KMS-11 (cell line): ENCODE data around the gene SLC4A2.

Experiments
- H2AFZ ChIP-seq: fragments of 200-600 bp; sonication (generic); 2 replicates; pipeline ENCODE4 v1.6.1; 2016; ENCODE audit warnings: antibody characterized with exemption, mixed run types, low read depth
- H3K27ac ChIP-seq: fragments of 200-600 bp; sonication (generic); 2 replicates; pipeline ENCODE4 v1.6.1; 2016; ENCODE audit warnings: mild to moderate bottlenecking, mixed run types
- H3K27me3 ChIP-seq: fragments of 200-600 bp; sonication (generic); 2 replicates; pipeline ENCODE4 v1.6.1; 2017; ENCODE audit warnings: mild to moderate bottlenecking, low read depth, mixed run types, moderate library complexity; ENCODE audit not compliant: insufficient read depth
- H3K36me3 ChIP-seq: fragments of 200-600 bp; sonication (generic); 2 replicates; pipeline ENCODE4 v1.6.1; 2017; ENCODE audit warnings: mild to moderate bottlenecking, mixed run types; ENCODE audit not compliant: insufficient read depth
- H3K4me1 ChIP-seq: fragments of 200-600 bp; sonication (generic); 2 replicates; pipeline ENCODE4 v1.6.1; 2016; ENCODE audit warnings: mild to moderate bottlenecking, low read depth, mixed run types; ENCODE audit not compliant: poor library complexity, severe bottlenecking
- H3K4me2 ChIP-seq: fragments of 200-600 bp; sonication (generic); 2 replicates; pipeline ENCODE4 v1.7.0; 2016; ENCODE audit warnings: mild to moderate bottlenecking, mixed run types
- H3K4me3 ChIP-seq: fragments of 200-600 bp; sonication (generic); IDR thresholded peaks from 2 replicates; pipeline ENCODE4 v1.6.1; 2017; ENCODE audit warnings: low read depth, low read length, mixed read lengths; ENCODE audit not compliant: insufficient read depth
- H3K79me2 ChIP-seq: fragments of 200-600 bp; sonication (generic); 2 replicates; pipeline ENCODE4 v1.6.1; 2016; ENCODE audit warnings: low read depth, mixed run types; ENCODE audit not compliant: insufficient read depth
- H3K9ac ChIP-seq: fragments of 200-600 bp; sonication (generic); 2 replicates; pipeline ENCODE4 v1.6.1; 2016; ENCODE audit warnings: mild to moderate bottlenecking, mixed run types
- H4K20me1 ChIP-seq: fragments of 200-600 bp; sonication (generic); 2 replicates; pipeline ENCODE4 v1.6.1; 2016; ENCODE audit warnings: mild to moderate bottlenecking, mixed run types; ENCODE audit not compliant: insufficient read depth
- TF ChIP-seq, protein P1 (sequence below): fragments of 200-600 bp; sonication (generic); conservative IDR thresholded peaks from 2 replicates; pipeline ENCODE4 v1.6.1; 2017; ENCODE audit warnings: low read depth, mild to moderate bottlenecking, antibody characterized with exemption, low read length, moderate library complexity, mixed read lengths

Gene SLC4A2

GRCh38 chr7:151062111-151062398 lies 2.7 kb downstream of the SLC4A2 start:
- Histone ChIP-seq H3K27ac (no peak overlapping the region), H2AFZ (no peak overlapping the region)

DNA sequence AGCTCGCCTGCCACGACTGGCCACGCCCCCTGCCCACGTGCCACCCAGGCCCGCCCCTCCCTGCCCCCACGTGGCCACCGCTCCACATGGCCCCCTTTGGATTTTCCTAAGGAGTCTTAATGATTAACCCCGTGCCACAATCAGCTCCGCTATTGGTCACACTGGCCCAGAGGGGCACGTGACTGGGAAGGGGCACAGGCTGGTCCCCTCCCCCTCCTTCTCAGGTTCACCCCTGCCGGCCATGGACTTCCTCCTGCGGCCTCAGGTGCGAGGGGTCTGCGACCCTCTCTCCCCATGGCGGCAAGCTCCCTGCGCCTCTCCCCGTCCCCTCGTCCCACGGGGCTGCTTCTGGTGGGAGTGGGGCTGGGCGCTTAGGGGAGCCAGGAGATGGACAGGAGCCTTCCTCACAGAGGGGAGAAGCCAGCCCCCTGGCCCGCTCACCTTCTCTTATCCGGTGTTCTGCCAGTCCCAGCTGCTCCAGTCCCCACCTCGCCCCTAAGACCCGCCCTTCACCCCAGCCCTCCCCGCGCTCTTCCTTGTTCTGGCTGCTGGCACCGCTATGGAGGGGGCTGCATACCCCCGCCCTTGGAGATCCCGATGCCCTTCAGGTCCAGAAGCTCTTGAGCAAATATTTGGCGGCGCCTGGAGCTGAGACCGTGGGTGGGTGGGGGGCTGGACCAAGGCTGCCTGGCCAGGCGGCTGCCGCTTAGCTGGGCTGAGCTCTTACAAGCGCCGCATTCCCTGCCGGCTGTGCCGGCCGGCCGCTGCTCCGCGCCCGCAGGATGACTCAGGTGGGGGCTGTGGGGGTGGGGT lies 3.2 kb downstream of the SLC4A2 start:
- H3K36me3 ChIP-seq, result no peaks in the 10 kb centered on the region; the same call in 1 of the 2 replicates
- no peaks in the 10 kb centered on the region for H4K20me1 ChIP-seq
- no peak overlapping the region for H3K4me2 ChIP-seq

More at GRCh38 chr7:151062111-151062398, 2.7 kb downstream of the SLC4A2 start:
- Histone ChIP-seq H3K4me2 (no peak overlapping the region), H3K27me3 (no peaks in the 10 kb centered on the region), H4K20me1 (no peaks in the 10 kb centered on the region), H3K79me2 (peaks cover 22% of the 10 kb centered on the region; the same call in 1 of the 2 replicates), H3K4me1 (peaks cover 11% of the 10 kb centered on the region), H3K4me3 (no peak overlapping the region), H3K36me3 (no peaks in the 10 kb centered on the region; the same call in 1 of the 2 replicates), H3K9ac (no peak overlapping the region)
- TF ChIP-seq, protein P1, sequence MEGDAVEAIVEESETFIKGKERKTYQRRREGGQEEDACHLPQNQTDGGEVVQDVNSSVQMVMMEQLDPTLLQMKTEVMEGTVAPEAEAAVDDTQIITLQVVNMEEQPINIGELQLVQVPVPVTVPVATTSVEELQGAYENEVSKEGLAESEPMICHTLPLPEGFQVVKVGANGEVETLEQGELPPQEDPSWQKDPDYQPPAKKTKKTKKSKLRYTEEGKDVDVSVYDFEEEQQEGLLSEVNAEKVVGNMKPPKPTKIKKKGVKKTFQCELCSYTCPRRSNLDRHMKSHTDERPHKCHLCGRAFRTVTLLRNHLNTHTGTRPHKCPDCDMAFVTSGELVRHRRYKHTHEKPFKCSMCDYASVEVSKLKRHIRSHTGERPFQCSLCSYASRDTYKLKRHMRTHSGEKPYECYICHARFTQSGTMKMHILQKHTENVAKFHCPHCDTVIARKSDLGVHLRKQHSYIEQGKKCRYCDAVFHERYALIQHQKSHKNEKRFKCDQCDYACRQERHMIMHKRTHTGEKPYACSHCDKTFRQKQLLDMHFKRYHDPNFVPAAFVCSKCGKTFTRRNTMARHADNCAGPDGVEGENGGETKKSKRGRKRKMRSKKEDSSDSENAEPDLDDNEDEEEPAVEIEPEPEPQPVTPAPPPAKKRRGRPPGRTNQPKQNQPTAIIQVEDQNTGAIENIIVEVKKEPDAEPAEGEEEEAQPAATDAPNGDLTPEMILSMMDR, result no peak

GRCh38 chr7:151063212-151063561 lies 3.8 kb downstream of the SLC4A2 start:
- Histone ChIP-seq H3K4me1 (peaks cover 11% of the 10 kb centered on the region), H3K36me3 (no peaks in the 10 kb centered on the region; the same call in 1 of the 2 replicates), H4K20me1 (no peaks in the 10 kb centered on the region), H3K4me3 (no peak overlapping the region), H3K4me2 (no peak overlapping the region), H3K79me2 (peaks cover 22% of the 10 kb centered on the region; the same call in 1 of the 2 replicates), H3K27ac (no peak overlapping the region), H3K27me3 (no peaks in the 10 kb centered on the region), H3K9ac (no peak overlapping the region), H2AFZ (no peak overlapping the region)
- TF ChIP-seq, protein P1, result no peak

More for the DNA sequence above, 3.2 kb downstream of the SLC4A2 start:
- TF ChIP-seq, protein P1, result no peak
- Histone ChIP-seq H3K9ac (no peak overlapping the region), H3K4me3 (no peak overlapping the region), H2AFZ (no peak overlapping the region), H3K27me3 (no peaks in the 10 kb centered on the region), H3K79me2 (peaks cover 22% of the 10 kb centered on the region; the same call in 1 of the 2 replicates), H3K27ac (no peak overlapping the region), H3K4me1 (peaks cover 11% of the 10 kb centered on the region)

GRCh38 chr7:151064454-151064853 lies 5.1 kb downstream of the SLC4A2 start:
- Histone ChIP-seq H2AFZ (no peak overlapping the region), H3K4me2 (no peak overlapping the region), H3K36me3 (no peaks in the 10 kb centered on the region; the same call in 1 of the 2 replicates), H3K79me2 (peaks cover 22% of the 10 kb centered on the region; the same call in 1 of the 2 replicates), H3K9ac (no peak overlapping the region), H3K27ac (no peak overlapping the region), H4K20me1 (no peaks in the 10 kb centered on the region), H3K4me3 (no peak overlapping the region), H3K4me1 (peaks cover 7% of the 10 kb centered on the region), H3K27me3 (no peaks in the 10 kb centered on the region)
- TF ChIP-seq, protein P1, result no peak
